Gastrocnemius medialis (tissue), 4 donors: ENCODE results near the gene PARD3.

ENCODE experiments used
- CTCF ChIP-seq, 5 experiments: fragments of 450-650 bp in 3 of 5; fragments of 200-600 bp in 2 of 5; sonication (generic) in 2 of 5; IDR thresholded peaks in 4 of 5; conservative IDR thresholded peaks in 1 of 5; 1 replicate in 4 of 5; 2 replicates in 1 of 5; pipeline ENCODE4 v1.5.1; 2016 to 2019; ENCODE audit warnings: antibody characterized with exemption in 5 of 5, mild to moderate bottlenecking in 3 of 5, moderate library complexity in 3 of 5
- POLR2A ChIP-seq, 2 donors: fragments of 450-650 bp; IDR thresholded peaks; one replicate each; pipeline ENCODE4 v1.6.1; 2017; ENCODE audit warnings: antibody characterized with exemption in 2 of 2, mild to moderate bottlenecking in 2 of 2, moderate library complexity in 2 of 2

GRCh38 chr10:34297541-34298345 is 517.4 kb downstream of the PARD3 start:
- TF ChIP-seq CTCF (IDR thresholded peaks at IDR 0.05 in 4 of 5, conservative IDR thresholded peaks at IDR 0.05 in 1 of 5) = no peak
- no peak for TF ChIP-seq POLR2A (IDR thresholded peaks at IDR 0.05)
